Endothelial cell of umbilical vein (primary cell): Measurements from ENCODE around the gene IKZF4. TPM values are rescaled to one million over a fixed set of nuclear protein-coding genes. Genes with fewer than 3 reads are reported as not detected.

ENCODE experiments used
- BruUV-seq: library from RNA; stranded (reverse); fragments of 400-500 nt; replicated peaks from 2 replicates; lab custom pipeline; 2021; lab: Mats Ljungman, UMichigan
- CTCF ChIA-PET: fragments of 300-600, 350-600 bp; sonication (Branson Sonifier 250); formaldehyde crosslinking; loops from one replicate; lab custom pipeline; 2021; ENCODE audit warnings: antibody characterized with exemption, inconsistent platforms; lab: Charles Lee
- POLR2A ChIA-PET: fragments of 300-600, 350-600 bp; sonication (Branson Sonifier 250); formaldehyde crosslinking; loops from one replicate; lab custom pipeline; 2021; ENCODE audit warnings: antibody characterized with exemption, inconsistent platforms; lab: Charles Lee
- DNase-seq: peaks from one replicate; pipeline ENCODE4 v3.0.0-alpha.2; 2011; ENCODE audit warnings: low read depth, low spot score
- FAIRE-seq: peaks from 2 replicates; lab custom pipeline; 2011; peaks lifted over from hg19 to GRCh38; lab: Jason Lieb, UNC
- H2AFZ ChIP-seq: 2 replicates; pipeline ENCODE4 v1.6.0; 2012; ENCODE audit warnings: low read depth, low read length, control low read depth, inconsistent platforms
- H3K27ac ChIP-seq: 2 replicates; pipeline ENCODE4 v1.5.1; 2011; ENCODE audit warnings: low read depth, mild to moderate bottlenecking, control low read depth, low read length, moderate library complexity; ENCODE audit not compliant: insufficient read depth
- H3K27me3 ChIP-seq, 2 experiments: 2 replicates each; pipeline versions ENCODE4 v1.6.0 to v1.6.1; 2011; ENCODE audit warnings: low read length in 2 of 2, mixed read lengths in 1 of 2; ENCODE audit not compliant: control insufficient read depth in 2 of 2, insufficient read depth in 2 of 2
- H3K36me3 ChIP-seq, 2 experiments: 2 replicates in 1 of 2; 3 replicates in 1 of 2; pipeline ENCODE4 v1.5.1; 2011; ENCODE audit warnings: low read length in 2 of 2, mild to moderate bottlenecking in 1 of 2, moderate library complexity in 1 of 2; ENCODE audit not compliant: control insufficient read depth in 2 of 2, insufficient read depth in 2 of 2; ENCODE audit errors: extremely low read depth in 1 of 2
- H3K4me1 ChIP-seq: 3 replicates; pipeline ENCODE4 v1.5.1; 2011; ENCODE audit warnings: mild to moderate bottlenecking, low read length; ENCODE audit not compliant: control insufficient read depth, insufficient read depth; ENCODE audit errors: extremely low read depth
- H3K4me2 ChIP-seq: 2 replicates; pipeline ENCODE4 v1.6.1; 2011; ENCODE audit warnings: low read length, control low read depth, mixed read lengths; ENCODE audit not compliant: insufficient read depth
- H3K4me3 ChIP-seq, 3 experiments: fragments of 200-600 bp in 1 of 3; sonication (generic), shearing (Covaris generic) in 1 of 3; replicated peaks in 1 of 3; 2 replicates each; pipeline ENCODE4 v1.5.1; 2011 to 2016; ENCODE audit warnings: control low read depth in 3 of 3, low read length in 3 of 3, mild to moderate bottlenecking in 2 of 3, inconsistent platforms in 1 of 3, low read depth in 1 of 3, moderate library complexity in 1 of 3; ENCODE audit not compliant: insufficient read depth in 1 of 3
- H3K79me2 ChIP-seq: 2 replicates; pipeline ENCODE4 v1.6.0; 2012; ENCODE audit warnings: low read length, inconsistent platforms; ENCODE audit not compliant: control insufficient read depth, insufficient read depth
- H3K9ac ChIP-seq: replicated peaks from 2 replicates; pipeline ENCODE3; 2011; ENCODE audit warnings: low read length, control low read depth; ENCODE audit not compliant: insufficient read depth; ENCODE audit errors: extremely low read depth
- H3K9me1 ChIP-seq: replicated peaks from 3 replicates; pipeline ENCODE4 v1.6.0; 2011; ENCODE audit warnings: mild to moderate bottlenecking, low read length; ENCODE audit not compliant: control insufficient read depth, insufficient read depth; ENCODE audit errors: extremely low read depth
- H3K9me3 ChIP-seq: replicated peaks from 2 replicates; pipeline ENCODE4 v1.5.1; 2012; ENCODE audit warnings: low read length, inconsistent platforms; ENCODE audit not compliant: control insufficient read depth, insufficient read depth
- H4K20me1 ChIP-seq: replicated peaks from 2 replicates; pipeline ENCODE3; 2011; ENCODE audit warnings: mild to moderate bottlenecking, low read length; ENCODE audit not compliant: control insufficient read depth, insufficient read depth; ENCODE audit errors: extremely low read depth
- EZH2 ChIP-seq: IDR thresholded peaks from 2 replicates; pipeline ENCODE4 v1.6.1; 2012; ENCODE audit warnings: borderline replicate concordance, low read depth, mild to moderate bottlenecking, moderate library complexity, low read length, inconsistent platforms; ENCODE audit not compliant: severe bottlenecking
- FOS ChIP-seq: IDR thresholded peaks from 2 replicates; pipeline ENCODE4 v1.6.1; 2011; ENCODE audit warnings: mild to moderate bottlenecking, low read length, moderate library complexity, borderline replicate concordance; ENCODE audit not compliant: insufficient read depth
- GATA2 ChIP-seq: IDR thresholded peaks from 2 replicates; pipeline ENCODE4 v1.7.0; 2011; ENCODE audit warnings: low read depth, mild to moderate bottlenecking, moderate library complexity, mixed read lengths, low read length; ENCODE audit not compliant: insufficient read length, insufficient read depth
- JUN ChIP-seq: IDR thresholded peaks from 2 replicates; pipeline ENCODE4 v1.6.1; 2011; ENCODE audit warnings: borderline replicate concordance, low read depth; ENCODE audit not compliant: insufficient read length, insufficient read depth
- MYC ChIP-seq: IDR thresholded peaks from one replicate; pipeline ENCODE4 v1.6.1; 2011; ENCODE audit warnings: mild to moderate bottlenecking, low read depth, low read length
- POLR2A ChIP-seq: IDR thresholded peaks from 2 replicates; pipeline ENCODE4 v1.6.1; 2012; ENCODE audit warnings: low read depth, mild to moderate bottlenecking, control low read depth, low read length
- POLR2AphosphoS5 ChIP-seq: IDR thresholded peaks from 2 replicates; pipeline ENCODE4 v1.6.1; 2012; ENCODE audit warnings: low read depth, mild to moderate bottlenecking, control low read depth, low read length, moderate library complexity; ENCODE audit not compliant: insufficient read depth
- dilution Hi-C: fragments of 300-500 bp; cut with MboI; formaldehyde crosslinking; loops from one replicate; pipeline ENCODE4 v1.15.0; 2019; ENCODE audit warnings: low sequenced_read_pairs; ENCODE audit not compliant: extremely low pct_ligation_motif_present
- intact Hi-C: fragments of 100-400 bp; cut with micrococcal nuclease; formaldehyde crosslinking; loops from one replicate; pipeline ENCODE4 v1.10.0; 2022
- polyA plus RNA-seq, 4 experiments: library from polyadenylated mRNA; depleted of rRNA in 3 of 4; stranded (reverse) in 3 of 4; unstranded in 1 of 4; fragments of >200 nt; gene quantifications; 2 replicates each; pipeline versions ENCODE4 v1.2.1 to v1.2.3, GENCODE V29; 2011 to 2012; ENCODE audit warnings: missing spikeins in 1 of 4
- total RNA-seq: library from RNA; stranded (reverse); gene quantifications from 2 replicates; pipeline ENCODE4 v1.2.3, GENCODE V29; 2021
- TF ChIP-seq, protein P1 (sequence below): IDR thresholded peaks from 2 replicates; pipeline ENCODE4 v1.6.1; 2011; ENCODE audit not compliant: insufficient read depth, insufficient read length
- TF ChIP-seq, protein P2 (sequence below), 2 donors: IDR thresholded peaks; 1 replicate in 1 of 2; 2 replicates in 1 of 2; pipeline ENCODE4 v1.5.1; 2011; ENCODE audit warnings: low read length in 2 of 2, mild to moderate bottlenecking in 2 of 2, moderate library complexity in 2 of 2, control low read depth in 1 of 2, inconsistent platforms in 1 of 2, low read depth in 1 of 2; ENCODE audit not compliant: insufficient read depth in 1 of 2; ENCODE audit errors: extremely low read depth in 1 of 2

IKZF4 gene
- total and polyA plus RNA-seq, 2 donors (not counting 3 experiments of a cell fraction or from before 2014, with no cell fraction given), result 3.4 to 5.4 TPM

DNA sequence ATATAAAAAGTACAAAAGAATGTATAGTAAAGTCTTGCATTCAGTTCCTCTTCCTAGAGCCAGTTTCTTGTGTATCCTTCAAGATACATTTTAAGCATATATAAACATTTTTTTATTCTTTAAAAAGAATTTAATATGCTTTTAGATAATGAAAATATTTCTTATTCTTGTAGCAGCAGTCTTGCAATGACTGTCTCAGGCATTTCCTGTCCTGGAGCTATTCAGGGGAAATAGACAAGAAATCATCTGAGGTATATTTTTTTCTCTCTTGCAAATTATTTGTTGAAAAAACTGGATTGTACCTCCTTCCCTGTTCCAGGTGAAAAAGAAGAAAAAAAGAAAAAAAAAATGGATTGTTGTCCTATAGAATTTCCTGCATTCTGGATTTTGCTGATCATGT is 42.2 kb downstream of the IKZF4 start:
- H3K9me3 ChIP-seq, result no peaks in the 10 kb centered on the region
- no peaks in the 10 kb centered on the region for H4K20me1 ChIP-seq
- H3K4me3 ChIP-seq, result no peak overlapping the region
- no peak overlapping the region for H3K27ac ChIP-seq
- DNase-seq, result no peak
- intact Hi-C loops, result no loop called here
- no peak overlapping the region for H3K9ac ChIP-seq
- no peaks in the 10 kb centered on the region for H3K36me3 ChIP-seq
- TF ChIP-seq, protein P1, sequence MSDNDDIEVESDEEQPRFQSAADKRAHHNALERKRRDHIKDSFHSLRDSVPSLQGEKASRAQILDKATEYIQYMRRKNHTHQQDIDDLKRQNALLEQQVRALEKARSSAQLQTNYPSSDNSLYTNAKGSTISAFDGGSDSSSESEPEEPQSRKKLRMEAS, result no peak
- no peak for TF ChIP-seq EZH2
- no peak for TF ChIP-seq POLR2A
- peak; percentile 16 for TF ChIP-seq FOS
- TF ChIP-seq JUN, result no peak
- CTCF ChIA-PET, result interaction anchor here (1.6 to 2.1 kb wide), 3 partner anchors 16 to 22 kb away, joined by 5 to 7 read pairs (median 6); partner anchors contain the start of gene ERBB3
- peaks cover 4% of the 10 kb centered on the region for H3K4me1 ChIP-seq
- H3K79me2 ChIP-seq, result no peaks in the 10 kb centered on the region
- BruUV-seq, result no TSS peak
- H3K4me2 ChIP-seq, result no peak overlapping the region
- H3K9me1 ChIP-seq, result no peaks in the 10 kb centered on the region
- dilution Hi-C loops, result no loop called here
- H2AFZ ChIP-seq, result no peak overlapping the region
- FAIRE-seq, result no peak
- no peaks in the 10 kb centered on the region for H3K27me3 ChIP-seq
- POLR2A ChIA-PET, result no interaction called here

DNA sequence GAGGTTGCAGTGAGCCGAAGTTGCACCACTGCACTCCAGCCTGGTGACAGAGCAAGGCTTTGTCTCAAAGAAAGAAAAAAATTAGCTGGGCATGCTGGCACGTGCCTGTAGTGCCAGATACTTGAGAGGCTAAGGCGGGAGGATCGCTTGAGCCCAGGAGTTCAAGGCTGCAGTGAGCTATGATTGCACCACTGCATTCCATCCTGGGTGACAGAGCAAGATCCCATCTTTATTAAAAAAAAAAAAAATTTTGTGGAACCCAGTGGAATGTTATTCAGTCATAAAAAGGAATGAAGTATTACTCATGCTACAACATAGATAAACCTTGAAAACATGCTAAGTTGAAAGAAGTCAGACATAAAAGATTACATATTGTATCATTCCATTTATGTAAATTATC is 50.8 kb downstream of the IKZF4 start:
- no peak for FAIRE-seq
- CTCF ChIA-PET, result no interaction called here
- no TSS peak for BruUV-seq

More for the DNA sequence above, 50.8 kb downstream of the IKZF4 start:
- Histone ChIP-seq H3K4me1 (no peaks in the 10 kb centered on the region), H3K9ac (no peak overlapping the region), H3K27me3 (no peaks in the 10 kb centered on the region), H3K9me1 (no peaks in the 10 kb centered on the region), H3K4me3 (no peak overlapping the region), H3K9me3 (no peaks in the 10 kb centered on the region), H4K20me1 (no peaks in the 10 kb centered on the region), H3K36me3 (no peaks in the 10 kb centered on the region), H2AFZ (no peak overlapping the region), H3K79me2 (no peaks in the 10 kb centered on the region), H3K4me2 (no peak overlapping the region), H3K27ac (no peak overlapping the region)
- dilution Hi-C loops, result no loop called here
- POLR2A ChIA-PET, result no interaction called here
- TF ChIP-seq GATA2, result no peak
- TF ChIP-seq EZH2, result no peak
- TF ChIP-seq, protein P1, result no peak
- TF ChIP-seq MYC, result no peak
- TF ChIP-seq POLR2A, result no peak
- TF ChIP-seq JUN, result no peak
- TF ChIP-seq, protein P2, sequence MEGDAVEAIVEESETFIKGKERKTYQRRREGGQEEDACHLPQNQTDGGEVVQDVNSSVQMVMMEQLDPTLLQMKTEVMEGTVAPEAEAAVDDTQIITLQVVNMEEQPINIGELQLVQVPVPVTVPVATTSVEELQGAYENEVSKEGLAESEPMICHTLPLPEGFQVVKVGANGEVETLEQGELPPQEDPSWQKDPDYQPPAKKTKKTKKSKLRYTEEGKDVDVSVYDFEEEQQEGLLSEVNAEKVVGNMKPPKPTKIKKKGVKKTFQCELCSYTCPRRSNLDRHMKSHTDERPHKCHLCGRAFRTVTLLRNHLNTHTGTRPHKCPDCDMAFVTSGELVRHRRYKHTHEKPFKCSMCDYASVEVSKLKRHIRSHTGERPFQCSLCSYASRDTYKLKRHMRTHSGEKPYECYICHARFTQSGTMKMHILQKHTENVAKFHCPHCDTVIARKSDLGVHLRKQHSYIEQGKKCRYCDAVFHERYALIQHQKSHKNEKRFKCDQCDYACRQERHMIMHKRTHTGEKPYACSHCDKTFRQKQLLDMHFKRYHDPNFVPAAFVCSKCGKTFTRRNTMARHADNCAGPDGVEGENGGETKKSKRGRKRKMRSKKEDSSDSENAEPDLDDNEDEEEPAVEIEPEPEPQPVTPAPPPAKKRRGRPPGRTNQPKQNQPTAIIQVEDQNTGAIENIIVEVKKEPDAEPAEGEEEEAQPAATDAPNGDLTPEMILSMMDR (IDR thresholded peaks at IDR 0.05; ENCODE audit: extremely low read depth in 1 of 2, insufficient read depth in 1 of 2, low read depth in 1 of 2, low read length in 2 of 2), result no peak
- TF ChIP-seq POLR2AphosphoS5, result no peak
- TF ChIP-seq FOS, result no peak
- intact Hi-C loops, result no loop called here
- no peak for DNase-seq
